HS-5 (cell line): ENCODE data around the gene SSH2.
"Not testable (repeated sequence)": the region's sequence is repeated elsewhere in the genome, so short reads cannot be mapped to it uniquely, and the experiment has no call there.

Source experiments
- DNase-seq: peaks from one replicate; pipeline ENCODE4 v3.0.0-alpha.2; 2012; ENCODE audit warnings: low read depth

The SSH2 gene

DNA sequence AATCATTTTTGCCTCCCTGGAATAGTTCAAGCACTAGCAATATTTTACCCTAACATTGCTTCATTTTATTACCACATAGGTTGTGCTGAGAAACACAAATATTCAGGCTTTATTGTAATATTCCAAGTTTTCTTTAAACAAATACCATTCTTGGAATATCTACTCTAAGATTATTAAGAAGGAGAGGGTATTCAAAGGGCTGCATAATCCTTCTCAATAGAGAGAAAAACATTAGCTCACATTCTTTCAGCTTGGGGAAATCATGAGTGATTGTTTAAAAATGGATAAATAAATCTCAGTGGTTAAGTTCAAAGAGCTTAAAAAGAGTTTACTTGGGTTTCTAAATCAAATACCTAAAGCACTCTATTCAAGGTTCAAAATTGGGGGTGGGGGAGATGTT, 195.4 kb downstream of the SSH2 start:
- DNase-seq: no peak

DNA sequence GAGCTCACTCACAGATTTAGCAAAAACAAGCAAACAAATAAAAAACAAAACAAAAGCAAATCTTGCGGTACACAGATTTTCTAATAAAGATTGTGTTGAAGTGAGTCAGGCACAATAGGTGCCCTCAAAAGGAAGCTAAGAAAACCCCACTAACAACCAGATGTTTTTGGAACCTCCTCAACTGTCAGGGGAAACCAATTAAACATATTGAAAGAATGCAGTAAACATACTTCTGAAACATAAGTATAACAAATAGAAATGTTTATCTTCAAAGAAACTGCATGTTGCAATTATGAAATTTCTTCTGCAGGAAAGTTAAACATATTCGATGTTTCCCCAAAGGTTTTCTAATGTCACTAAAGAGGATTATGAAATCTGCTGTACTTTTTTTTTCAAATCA, 196.9 kb downstream of the SSH2 start:
- no peak for DNase-seq

DNA sequence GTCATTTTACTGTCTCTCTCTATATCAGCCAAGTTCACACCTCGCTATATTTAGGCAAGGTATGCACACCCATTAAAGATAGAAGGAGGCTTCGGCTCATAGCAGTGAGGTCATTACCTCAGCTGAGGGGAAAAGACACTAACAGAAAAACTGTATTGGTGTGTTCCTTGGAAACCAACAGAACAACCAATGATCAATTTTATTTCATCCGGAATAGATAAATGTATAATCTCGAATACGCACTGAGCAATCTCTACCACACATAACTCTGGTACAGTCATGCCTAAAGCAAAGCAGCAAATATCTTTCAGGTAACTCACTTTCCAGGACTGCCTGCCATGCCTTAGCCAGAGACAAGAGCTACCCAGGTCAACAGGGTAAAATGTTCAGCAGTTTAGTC, 197.4 kb downstream of the SSH2 start:
- peak; percentile 41 for DNase-seq

DNA sequence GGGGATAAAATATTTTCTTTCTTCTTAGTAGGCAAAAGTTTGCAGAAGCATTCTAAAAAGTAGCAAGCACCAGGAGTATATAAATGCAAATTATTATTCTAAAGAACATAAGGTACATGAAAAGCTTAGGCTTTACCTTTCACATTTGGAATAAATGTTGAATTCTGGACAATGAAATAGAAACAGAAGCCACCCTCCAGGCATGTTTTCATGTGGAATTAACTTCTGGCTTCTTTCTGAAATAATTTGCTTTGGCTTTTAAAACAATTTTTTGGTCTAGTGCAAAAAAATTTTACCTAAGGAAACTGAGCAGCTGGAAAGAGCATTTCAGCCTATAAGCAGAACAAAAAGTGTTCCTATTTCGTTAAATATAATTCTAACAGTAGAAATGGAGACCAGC, 197.8 kb downstream of the SSH2 start:
- DNase-seq: no peak

DNA sequence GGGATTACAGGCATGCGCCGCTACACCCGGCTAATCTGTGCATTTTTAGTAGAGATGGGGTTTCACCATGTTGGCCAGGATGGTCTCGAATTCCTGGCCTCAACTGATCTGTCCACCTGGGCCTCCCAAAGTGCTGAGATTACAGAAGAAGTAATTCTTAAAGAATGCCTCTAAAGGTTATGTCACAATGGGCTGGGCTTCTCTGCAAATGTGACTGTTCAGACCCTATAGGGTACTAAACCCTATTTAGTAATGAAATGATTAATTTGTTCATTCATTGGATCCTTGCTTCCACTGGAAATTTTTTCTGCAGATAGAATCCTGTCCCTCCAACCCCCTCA, 198.5 kb downstream of the SSH2 start:
- no peak for DNase-seq

DNA sequence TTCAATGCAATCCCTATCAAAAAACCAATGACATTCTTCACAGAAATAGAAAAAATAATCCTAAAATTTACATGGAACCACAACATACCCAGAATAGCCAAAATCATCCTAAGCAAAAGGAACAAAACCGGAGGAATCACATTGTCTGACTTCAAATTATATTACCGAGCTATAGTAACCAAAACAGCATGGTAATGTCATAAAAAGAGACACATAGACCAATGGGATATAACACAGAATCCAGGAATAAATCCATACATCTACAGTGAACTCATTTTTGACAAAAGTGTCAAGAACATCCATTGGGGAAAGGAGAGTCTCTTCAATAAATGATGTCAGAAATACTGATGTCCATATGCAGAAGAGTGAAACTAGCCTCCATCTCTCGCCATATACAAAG, 201.5 kb downstream of the SSH2 start:
- DNase-seq: no peak

- DNase-seq: peak; percentile 44
Observed at GRCh38 chr17:29726715-29727252, 203.2 kb downstream of the SSH2 start.

DNA sequence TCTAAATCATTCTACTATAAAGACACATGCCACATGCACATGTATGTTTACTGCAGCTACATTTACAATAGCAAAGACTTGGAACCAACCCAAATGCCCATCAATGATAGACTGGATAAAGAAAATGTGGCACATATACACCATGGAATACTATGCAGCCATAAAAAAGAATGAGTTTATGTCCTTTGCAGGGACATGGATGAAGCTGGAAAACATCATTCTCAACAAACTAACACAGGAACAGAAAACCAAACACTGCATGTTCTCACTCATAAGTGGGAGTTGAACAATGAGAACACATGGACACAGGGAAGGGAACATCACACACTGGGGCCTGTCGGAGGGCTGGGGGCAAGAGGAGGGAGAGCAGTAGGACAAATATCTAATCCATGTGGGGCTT, 204.6 kb downstream of the SSH2 start:
- not testable (repeated sequence) for DNase-seq

DNA sequence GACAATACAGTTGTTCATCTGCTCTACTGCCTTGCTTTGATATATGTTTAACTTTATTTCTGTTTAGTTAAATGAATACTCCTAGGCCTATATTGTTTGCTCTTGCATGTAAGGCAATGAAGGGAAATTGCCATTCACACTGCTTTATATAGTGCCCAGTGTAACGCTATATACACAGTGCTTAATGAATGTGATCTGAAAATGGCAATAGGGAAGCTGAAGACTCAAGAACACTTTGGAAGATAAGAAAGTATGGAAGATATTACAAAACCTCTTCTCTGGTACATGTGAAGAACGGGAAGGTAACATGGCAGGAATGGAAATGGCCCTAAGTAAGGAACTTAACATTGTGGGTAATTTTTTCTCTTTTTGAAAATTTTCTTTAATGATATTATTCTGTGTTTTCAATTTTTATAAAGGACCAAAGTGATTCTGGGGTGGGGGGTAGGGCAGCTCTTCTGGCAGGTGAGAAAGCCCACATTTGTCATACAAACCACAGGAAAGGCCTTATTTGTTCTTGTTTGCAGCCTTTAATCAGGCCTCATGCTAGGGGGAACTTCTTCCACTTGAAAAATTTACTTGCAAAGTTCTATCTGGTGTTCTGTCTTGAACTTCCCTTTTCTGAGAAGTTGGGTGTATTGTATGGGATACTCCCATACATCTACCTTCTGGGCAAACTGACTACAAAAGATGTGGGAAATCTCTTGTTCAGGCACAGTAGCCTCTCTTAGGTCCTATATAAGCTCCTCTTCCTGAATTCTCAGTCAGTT, 206.6 kb downstream of the SSH2 start:
- DNase-seq: no peak

DNA sequence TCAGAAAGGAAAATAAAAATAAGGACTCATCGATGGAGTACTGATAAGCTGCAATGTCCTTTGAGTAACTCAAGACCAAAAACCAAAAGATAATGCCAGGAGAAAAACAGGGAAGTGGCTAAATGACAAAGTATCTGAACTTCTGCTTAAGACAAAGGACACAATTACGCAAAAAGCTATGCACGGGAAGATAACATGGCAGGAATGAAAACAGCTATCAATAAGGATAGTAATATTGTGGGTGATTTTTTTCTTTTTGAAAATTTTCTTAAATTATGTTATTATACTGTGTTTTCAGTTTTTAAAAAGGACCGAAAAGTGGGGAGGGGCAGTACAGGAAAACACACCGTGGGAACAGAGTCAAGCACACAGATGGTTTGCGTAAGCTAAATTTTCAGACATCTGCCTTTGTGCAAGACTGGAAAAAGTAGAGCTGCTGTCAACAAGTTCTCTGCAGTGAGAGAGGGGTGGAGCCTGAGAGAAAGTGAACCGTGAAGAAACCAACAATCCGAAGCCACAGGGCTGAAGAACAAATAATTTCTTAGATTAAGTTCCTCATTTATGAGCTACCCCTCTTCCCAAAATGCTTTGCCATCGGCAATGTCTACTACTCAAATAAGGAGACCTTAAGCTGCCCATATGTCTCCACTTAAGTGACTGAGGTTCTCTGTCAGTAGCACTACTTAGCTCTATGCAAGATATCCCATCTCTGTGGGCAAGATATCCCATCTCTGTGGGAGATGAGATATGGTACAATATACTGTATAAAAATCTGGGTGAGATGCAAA, 207.4 kb downstream of the SSH2 start:
- no peak for DNase-seq

- DNase-seq: no peak
Observed at GRCh38 chr17:29720551-29720950, 209.5 kb downstream of the SSH2 start.

DNA sequence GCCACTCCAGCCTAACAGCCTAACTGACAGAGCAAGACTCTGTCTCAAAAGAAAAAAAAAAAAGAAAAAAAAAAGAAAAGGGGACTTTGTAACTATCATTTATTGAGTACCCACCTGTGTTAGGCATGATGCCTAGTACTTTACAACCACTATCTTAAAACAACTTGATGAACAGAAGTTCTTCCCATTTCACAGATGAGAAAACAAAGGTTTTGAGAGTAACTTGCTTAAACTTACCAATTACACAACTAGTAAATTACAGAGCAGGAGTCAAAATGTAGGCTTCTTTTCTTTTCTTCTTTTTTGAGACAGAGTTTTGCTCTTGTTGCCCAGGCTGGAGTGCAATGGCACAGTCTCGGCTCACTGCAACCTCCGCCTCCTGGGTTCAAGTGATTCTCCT, 210.6 kb downstream of the SSH2 start:
- DNase-seq: no peak

DNA sequence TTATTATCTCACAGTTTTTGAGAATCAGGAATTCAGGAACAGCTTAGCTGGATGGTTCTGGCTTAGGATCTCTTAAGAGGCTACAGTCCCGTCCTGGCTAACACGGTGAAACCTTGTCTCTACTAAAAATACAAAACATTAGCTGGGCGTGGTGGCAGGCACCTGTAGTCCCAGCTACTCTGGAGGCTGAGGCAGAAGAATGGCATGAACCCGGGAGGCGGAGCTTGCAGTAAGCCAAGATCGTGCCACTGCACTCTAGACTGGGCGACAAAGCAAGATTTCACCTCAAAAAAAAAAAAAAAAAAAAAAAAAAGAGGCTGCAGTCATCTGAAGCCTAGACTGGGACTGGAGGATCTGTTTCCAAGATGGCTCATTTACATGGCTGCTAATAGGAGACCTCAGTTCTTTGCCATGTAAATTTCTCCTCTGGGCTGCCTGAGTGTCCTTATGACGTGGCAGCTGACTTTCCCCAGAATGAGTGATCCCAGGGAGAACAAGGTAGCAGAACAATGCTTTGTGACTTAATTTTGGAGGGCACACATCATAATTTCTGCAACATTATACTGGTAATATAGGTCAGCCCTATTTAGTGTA, 211.5 kb downstream of the SSH2 start:
- DNase-seq: no peak

GRCh38 chr17:29717817-29718216, 212.2 kb downstream of the SSH2 start:
- no peak for DNase-seq

- DNase-seq: no peak
Observed at GRCh38 chr17:29716566-29716965, 213.5 kb downstream of the SSH2 start.

- DNase-seq: no peak
Observed at GRCh38 chr17:29715680-29716079, 214.3 kb downstream of the SSH2 start.

- no peak for DNase-seq
Observed at GRCh38 chr17:29714146-29714545, 215.9 kb downstream of the SSH2 start.

DNA sequence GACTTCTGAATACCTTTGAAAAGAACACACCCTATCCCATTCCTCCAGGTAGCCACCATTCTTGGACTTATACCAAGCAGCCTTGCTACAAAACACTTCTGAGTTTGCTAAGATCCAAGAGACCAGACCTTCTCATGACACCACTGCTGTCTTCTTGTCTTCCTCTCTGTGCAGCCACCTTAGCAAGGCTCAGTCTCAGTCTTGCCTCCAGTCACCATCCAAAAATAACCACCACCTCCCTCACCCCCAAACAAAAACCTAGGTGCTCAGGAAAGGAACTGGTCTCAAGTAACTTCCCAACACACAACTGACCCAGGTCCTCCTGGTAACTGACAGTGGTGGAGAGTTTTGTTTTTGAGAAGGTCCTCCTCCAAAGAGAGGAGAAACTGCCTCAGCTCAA, 216.4 kb downstream of the SSH2 start:
- no peak for DNase-seq

DNA sequence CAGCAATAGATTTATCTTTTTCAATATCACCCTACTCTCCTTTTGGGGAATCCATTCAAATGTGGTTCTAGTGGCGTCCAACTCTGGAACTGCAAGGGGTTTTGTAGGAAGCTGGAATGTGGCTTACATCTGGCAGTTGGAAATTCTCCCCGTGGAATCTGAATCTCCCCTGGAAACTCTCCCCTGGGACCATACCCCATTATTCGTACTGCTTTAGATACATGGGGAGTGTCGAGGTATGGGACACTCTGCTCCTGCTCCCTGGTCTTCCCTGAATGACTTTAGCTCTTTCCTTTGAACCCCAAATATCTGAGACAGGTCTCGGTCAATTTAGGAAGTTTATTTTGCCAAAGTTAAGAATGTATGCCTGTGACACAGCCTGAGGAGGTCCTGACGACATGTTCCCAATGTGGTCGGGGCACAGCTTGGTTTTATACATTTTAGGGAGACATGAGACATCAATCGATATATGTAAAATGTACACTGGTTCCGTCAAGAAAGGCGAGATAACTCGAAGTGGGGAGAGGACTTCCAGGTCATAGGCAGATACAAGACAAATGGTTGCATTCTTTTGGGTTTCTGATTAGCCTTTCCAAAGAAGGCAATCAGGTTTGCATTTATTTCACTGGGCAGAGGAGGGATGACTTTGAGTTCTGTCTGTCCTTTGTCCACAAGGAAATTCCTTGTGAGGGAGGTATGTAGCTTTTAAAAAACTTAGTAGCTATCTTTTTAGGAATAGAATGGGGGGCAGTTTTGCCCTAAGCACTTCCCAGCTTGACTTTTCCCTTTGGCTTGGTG, 218.2 kb downstream of the SSH2 start:
- no peak for DNase-seq

DNA sequence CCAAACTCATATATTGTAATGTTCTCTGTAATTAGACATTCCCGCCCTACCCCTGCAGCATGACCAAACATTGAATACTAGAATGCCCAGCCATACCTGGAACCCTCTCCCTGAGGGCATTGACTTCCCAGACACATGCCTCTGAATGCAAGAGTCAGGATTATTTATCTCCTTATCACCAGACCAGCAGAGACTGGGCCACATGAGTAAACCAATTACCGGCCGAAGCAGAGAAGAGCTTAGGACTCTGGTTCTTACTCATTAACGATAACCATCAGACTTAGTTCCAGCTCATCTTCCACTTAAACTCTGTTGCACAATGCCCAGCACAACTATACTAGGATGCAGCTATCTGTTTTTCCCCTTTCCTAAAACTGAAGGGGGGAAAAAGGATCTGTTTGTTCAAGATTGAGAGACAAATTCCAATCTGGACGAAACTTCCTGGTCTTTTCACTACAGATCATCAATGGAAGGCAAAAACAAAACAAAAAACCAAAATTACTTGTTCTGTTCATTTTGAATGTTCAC, 219.1 kb downstream of the SSH2 start:
- peak; percentile 25 for DNase-seq

DNA sequence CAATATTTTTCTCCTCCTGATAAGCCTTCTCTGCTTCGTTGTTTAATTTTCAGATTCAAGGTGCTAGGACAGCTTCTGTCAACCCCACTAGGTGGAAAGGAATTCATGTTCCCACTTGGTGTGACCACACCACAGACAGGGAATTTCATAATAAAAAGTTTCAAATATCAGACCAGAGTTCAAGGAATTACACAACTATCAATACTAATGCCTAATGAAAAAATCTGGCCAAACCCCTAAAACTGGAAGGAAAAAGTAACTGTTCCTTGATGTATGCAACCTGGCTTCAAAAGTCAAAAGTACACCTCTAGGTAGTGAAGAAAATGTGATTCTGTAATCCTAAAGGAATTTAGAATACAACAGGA, 219.5 kb downstream of the SSH2 start:
- DNase-seq: no peak
